Measurements from ENCODE around the gene CGB5. TPM values are rescaled to one million over a fixed set of nuclear protein-coding genes. Genes with fewer than 3 reads are reported as not detected.

Gene CGB5
- total RNA-seq, 1 donor from 2014 or later: 6.5 TPM

GRCh38 chr19:49085868-49086232 lies 42.2 kb downstream of the CGB5 start:
- Histone ChIP-seq H4K20me1 (ENCODE audit: insufficient read depth, low read length) (peaks cover 49% of the 10 kb centered on the region), H3K4me1 (ENCODE audit: insufficient read depth, low read length) (peaks cover 19% of the 10 kb centered on the region), H3K9ac (ENCODE audit: low read length) (peak overlapping the region; percentile 94), H3K27me3 (ENCODE audit: insufficient read depth, low read length) (no peaks in the 10 kb centered on the region), H3K36me3 (ENCODE audit: insufficient read depth, low read length) (peaks cover 20% of the 10 kb centered on the region), H3K9me3 (ENCODE audit: insufficient read depth, low read depth, low read length) (peaks cover 3% of the 10 kb centered on the region), H3K27ac (ENCODE audit: low read depth, low read length) (peak overlapping the region; percentile 91), H3K79me2 (ENCODE audit: insufficient read depth, low read length) (peaks cover 53% of the 10 kb centered on the region), H3K4me3 (ENCODE audit: insufficient read depth, low read depth, low read length) (peak overlapping the region; percentile 81), H3K4me2 (ENCODE audit: low read length) (peak overlapping the region; percentile 95), H2AFZ (ENCODE audit: low read depth, low read length) (peak overlapping the region; percentile 83)
- Mint-ChIP-seq H3K27me3 (ENCODE audit: low read depth, unreplicated experiment) (no peaks in the 10 kb centered on the region), H3K9me3 (ENCODE audit: unreplicated experiment) (no peaks in the 10 kb centered on the region), H3K36me3 (ENCODE audit: low read depth, unreplicated experiment) (peaks cover 17% of the 10 kb centered on the region), H3K27ac (ENCODE audit: unreplicated experiment) (peak overlapping the region; percentile 95), H3K4me3 (ENCODE audit: unreplicated experiment) (peak overlapping the region; percentile 99), H3K4me1 (ENCODE audit: low read depth, unreplicated experiment) (peaks cover 4% of the 10 kb centered on the region)
- TF ChIP-seq EZH2 (IDR thresholded peaks at IDR 0.05; ENCODE audit: insufficient read depth, low read length) (no peak), CTCF (IDR thresholded peaks at IDR 0.05; ENCODE audit: insufficient read depth, low read depth, low read length) (no peak)
- FAIRE-seq: no peak
- DNase-seq (ENCODE audit: low read depth): no peak

- peaks cover 4% of the 10 kb centered on the region for H3K4me1 Mint-ChIP-seq (ENCODE audit: low read depth, unreplicated experiment)
- Histone ChIP-seq H3K4me2 (ENCODE audit: low read length) (peak overlapping the region; percentile 95), H3K27me3 (ENCODE audit: insufficient read depth, low read length) (no peaks in the 10 kb centered on the region), H3K27ac (ENCODE audit: low read depth, low read length) (peak overlapping the region; percentile 91), H3K36me3 (ENCODE audit: insufficient read depth, low read length) (peaks cover 23% of the 10 kb centered on the region), H3K4me1 (ENCODE audit: insufficient read depth, low read length) (peaks cover 19% of the 10 kb centered on the region), H3K9ac (ENCODE audit: low read length) (peak overlapping the region; percentile 94), H3K79me2 (ENCODE audit: insufficient read depth, low read length) (peaks cover 58% of the 10 kb centered on the region), H2AFZ (ENCODE audit: low read depth, low read length) (no peak overlapping the region), H3K4me3 (ENCODE audit: insufficient read depth, low read depth, low read length) (peak overlapping the region; percentile 81), H3K9me3 (ENCODE audit: insufficient read depth, low read depth, low read length) (peaks cover 3% of the 10 kb centered on the region), H4K20me1 (ENCODE audit: insufficient read depth, low read length) (peaks cover 54% of the 10 kb centered on the region)
- DNase-seq (ENCODE audit: low read depth): no peak
- peak overlapping the region; percentile 99 for H3K4me3 Mint-ChIP-seq (ENCODE audit: unreplicated experiment)
- peaks cover 18% of the 10 kb centered on the region for H3K36me3 Mint-ChIP-seq (ENCODE audit: low read depth, unreplicated experiment)
- H3K27ac Mint-ChIP-seq (ENCODE audit: unreplicated experiment): peak overlapping the region; percentile 95
- no peaks in the 10 kb centered on the region for H3K9me3 Mint-ChIP-seq (ENCODE audit: unreplicated experiment)
- TF ChIP-seq EZH2 (IDR thresholded peaks at IDR 0.05; ENCODE audit: insufficient read depth, low read length) (no peak), CTCF (IDR thresholded peaks at IDR 0.05; ENCODE audit: insufficient read depth, low read depth, low read length) (no peak)
- H3K27me3 Mint-ChIP-seq (ENCODE audit: low read depth, unreplicated experiment): no peaks in the 10 kb centered on the region
- no peak for FAIRE-seq
Observed at GRCh38 chr19:49086296-49086695, 42.6 kb downstream of the CGB5 start.

DNA sequence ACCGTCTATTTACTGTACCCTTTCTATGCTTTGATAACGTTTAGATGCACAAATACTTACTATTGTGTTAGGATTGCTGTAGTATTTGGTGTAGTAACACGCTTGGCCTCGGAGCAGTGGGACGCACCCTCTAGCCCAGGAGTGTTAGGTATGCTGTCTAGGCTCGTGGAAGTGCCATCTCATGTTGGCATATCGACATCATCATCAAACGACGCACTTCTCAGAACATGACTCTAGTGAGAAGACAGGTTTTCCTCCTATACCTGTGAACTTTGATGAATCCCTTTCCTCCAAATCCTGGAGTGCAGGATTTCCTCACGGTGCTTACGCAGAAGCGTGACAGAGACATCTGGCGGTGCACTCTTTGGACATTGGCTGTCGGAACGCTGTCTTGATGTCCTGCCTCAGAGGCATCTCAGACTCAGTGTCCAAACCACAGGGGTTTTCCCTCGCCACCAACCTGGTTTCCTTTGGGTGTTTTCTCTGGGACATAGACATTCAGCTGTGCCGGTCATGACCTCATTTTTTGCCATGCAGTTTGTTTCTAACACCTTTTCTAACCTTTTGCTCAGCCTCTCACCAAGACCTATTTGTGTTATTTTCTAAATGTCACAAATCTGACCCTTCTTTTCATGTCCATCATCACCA lies 47.9 kb downstream of the CGB5 start:
- Histone ChIP-seq H3K27me3 (ENCODE audit: insufficient read depth, low read length) (no peaks in the 10 kb centered on the region), H3K27ac (ENCODE audit: low read depth, low read length) (no peak overlapping the region), H4K20me1 (ENCODE audit: insufficient read depth, low read length) (peaks cover 88% of the 10 kb centered on the region), H3K9me3 (ENCODE audit: insufficient read depth, low read depth, low read length) (no peaks in the 10 kb centered on the region), H3K9ac (ENCODE audit: low read length) (no peak overlapping the region), H3K4me2 (ENCODE audit: low read length) (no peak overlapping the region), H3K4me3 (ENCODE audit: insufficient read depth, low read depth, low read length) (no peak overlapping the region), H3K79me2 (ENCODE audit: insufficient read depth, low read length) (peaks cover 84% of the 10 kb centered on the region), H3K36me3 (ENCODE audit: insufficient read depth, low read length) (peaks cover 42% of the 10 kb centered on the region), H2AFZ (ENCODE audit: low read depth, low read length) (no peak overlapping the region), H3K4me1 (ENCODE audit: insufficient read depth, low read length) (peaks cover 9% of the 10 kb centered on the region)
- no peak for FAIRE-seq
- Mint-ChIP-seq H3K9me3 (ENCODE audit: unreplicated experiment) (no peaks in the 10 kb centered on the region), H3K4me3 (ENCODE audit: unreplicated experiment) (no peak overlapping the region), H3K27me3 (ENCODE audit: low read depth, unreplicated experiment) (no peaks in the 10 kb centered on the region), H3K36me3 (ENCODE audit: low read depth, unreplicated experiment) (peaks cover 24% of the 10 kb centered on the region), H3K4me1 (ENCODE audit: low read depth, unreplicated experiment) (peaks cover 4% of the 10 kb centered on the region), H3K27ac (ENCODE audit: unreplicated experiment) (no peak overlapping the region)
- DNase-seq (ENCODE audit: low read depth): no peak
- TF ChIP-seq EZH2 (IDR thresholded peaks at IDR 0.05; ENCODE audit: insufficient read depth, low read length): no peak
- no peak for TF ChIP-seq CTCF (IDR thresholded peaks at IDR 0.05; ENCODE audit: insufficient read depth, low read depth, low read length)

Data from astrocyte (in vitro differentiated cells and primary cell).